ENCODE data around the gene FKBP1B. TPM values are rescaled to one million over a fixed set of nuclear protein-coding genes. Genes with fewer than 3 reads are reported as not detected.

The FKBP1B gene
- total RNA-seq, 1 experiment from 2014 or later, result 58.6 TPM

GRCh38 chr2:24065341-24065740, 15.8 kb downstream of the FKBP1B start (continued):
- TF ChIP-seq ATF2 (CRISPR knock-in tag; IDR thresholded peaks at IDR 0.05; ENCODE audit: borderline replicate concordance, low read depth) (no peak), TP53 (CRISPR knock-in tag; IDR thresholded peaks at IDR 0.05) (no peak), NFATC4 (CRISPR knock-in tag; IDR thresholded peaks at IDR 0.05) (no peak), MXD4 (CRISPR knock-in tag; IDR thresholded peaks at IDR 0.05; ENCODE audit: borderline replicate concordance) (no peak)
- TF ChIP-seq, protein P1, sequence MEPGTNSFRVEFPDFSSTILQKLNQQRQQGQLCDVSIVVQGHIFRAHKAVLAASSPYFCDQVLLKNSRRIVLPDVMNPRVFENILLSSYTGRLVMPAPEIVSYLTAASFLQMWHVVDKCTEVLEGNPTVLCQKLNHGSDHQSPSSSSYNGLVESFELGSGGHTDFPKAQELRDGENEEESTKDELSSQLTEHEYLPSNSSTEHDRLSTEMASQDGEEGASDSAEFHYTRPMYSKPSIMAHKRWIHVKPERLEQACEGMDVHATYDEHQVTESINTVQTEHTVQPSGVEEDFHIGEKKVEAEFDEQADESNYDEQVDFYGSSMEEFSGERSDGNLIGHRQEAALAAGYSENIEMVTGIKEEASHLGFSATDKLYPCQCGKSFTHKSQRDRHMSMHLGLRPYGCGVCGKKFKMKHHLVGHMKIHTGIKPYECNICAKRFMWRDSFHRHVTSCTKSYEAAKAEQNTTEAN (CRISPR knock-in tag; IDR thresholded peaks at IDR 0.05), result no peak

DNA sequence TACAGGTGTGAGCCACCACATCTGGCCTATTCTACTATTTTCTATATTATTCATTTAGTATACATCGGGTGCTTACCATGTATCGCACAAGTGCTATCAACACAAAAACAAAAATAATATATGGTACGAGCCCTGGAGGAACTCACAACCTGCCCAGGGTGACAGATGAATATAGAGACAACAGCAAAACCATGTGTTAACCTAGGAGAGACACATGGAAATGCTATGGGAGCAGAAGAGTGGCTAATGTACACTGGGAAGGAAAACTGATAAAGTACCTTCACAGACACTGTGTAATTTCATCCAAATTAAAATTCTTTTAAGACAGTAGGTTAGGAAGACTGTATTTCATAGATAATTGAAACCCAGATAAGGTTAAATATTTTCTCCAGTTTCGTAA, 22.7 kb downstream of the FKBP1B start:
- no peaks in the 10 kb centered on the region for H3K27me3 Mint-ChIP-seq (ENCODE audit: low read depth)
- no peak overlapping the region for H3K27ac Mint-ChIP-seq
- no peaks in the 10 kb centered on the region for H3K9me3 Mint-ChIP-seq
- DNase-seq (ENCODE audit: low spot score), result no peak
- peaks cover 39% of the 10 kb centered on the region for H3K36me3 Mint-ChIP-seq
- H3K4me1 Mint-ChIP-seq, result peaks cover 12% of the 10 kb centered on the region
- ChIA-PET POLR2A (no interaction called here), CTCF (interaction anchor here (2.2 kb wide), 1 partner anchor 12 kb away, joined by 13 read pairs; the partner anchor contains the start of gene TP53I3)
- H3K4me3 Mint-ChIP-seq, result no peak overlapping the region
- no peak for ATAC-seq
- no peak for TF ChIP-seq FOXK1 (CRISPR knock-in tag; IDR thresholded peaks at IDR 0.05)
- TF ChIP-seq RORB (CRISPR knock-in tag; IDR thresholded peaks at IDR 0.05), result no peak
- TF ChIP-seq, protein P2, sequence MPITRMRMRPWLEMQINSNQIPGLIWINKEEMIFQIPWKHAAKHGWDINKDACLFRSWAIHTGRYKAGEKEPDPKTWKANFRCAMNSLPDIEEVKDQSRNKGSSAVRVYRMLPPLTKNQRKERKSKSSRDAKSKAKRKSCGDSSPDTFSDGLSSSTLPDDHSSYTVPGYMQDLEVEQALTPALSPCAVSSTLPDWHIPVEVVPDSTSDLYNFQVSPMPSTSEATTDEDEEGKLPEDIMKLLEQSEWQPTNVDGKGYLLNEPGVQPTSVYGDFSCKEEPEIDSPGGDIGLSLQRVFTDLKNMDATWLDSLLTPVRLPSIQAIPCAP (CRISPR knock-in tag; IDR thresholded peaks at IDR 0.05), result no peak
- TF ChIP-seq ZNF281 (CRISPR knock-in tag; IDR thresholded peaks at IDR 0.05), result no peak
- TF ChIP-seq, protein P3, sequence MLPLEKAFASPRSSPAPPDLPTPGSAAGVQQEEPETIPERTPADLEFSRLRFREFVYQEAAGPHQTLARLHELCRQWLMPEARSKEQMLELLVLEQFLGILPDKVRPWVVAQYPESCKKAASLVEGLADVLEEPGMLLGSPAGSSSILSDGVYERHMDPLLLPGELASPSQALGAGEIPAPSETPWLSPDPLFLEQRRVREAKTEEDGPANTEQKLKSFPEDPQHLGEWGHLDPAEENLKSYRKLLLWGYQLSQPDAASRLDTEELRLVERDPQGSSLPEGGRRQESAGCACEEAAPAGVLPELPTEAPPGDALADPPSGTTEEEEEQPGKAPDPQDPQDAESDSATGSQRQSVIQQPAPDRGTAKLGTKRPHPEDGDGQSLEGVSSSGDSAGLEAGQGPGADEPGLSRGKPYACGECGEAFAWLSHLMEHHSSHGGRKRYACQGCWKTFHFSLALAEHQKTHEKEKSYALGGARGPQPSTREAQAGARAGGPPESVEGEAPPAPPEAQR (CRISPR knock-in tag; IDR thresholded peaks at IDR 0.05), result no peak
- TF ChIP-seq PRDM15 (CRISPR knock-in tag; IDR thresholded peaks at IDR 0.05), result no peak
- TF ChIP-seq EMX1 (CRISPR knock-in tag; IDR thresholded peaks at IDR 0.05), result no peak
- no peak for TF ChIP-seq GRHL2 (CRISPR knock-in tag; IDR thresholded peaks at IDR 0.05; ENCODE audit: insufficient replicate concordance, severe bottlenecking)
- no peak for TF ChIP-seq ZNF317 (CRISPR knock-in tag; IDR thresholded peaks at IDR 0.05; ENCODE audit: borderline replicate concordance, low read depth)
- no peak for TF ChIP-seq FOXJ3 (CRISPR knock-in tag; IDR thresholded peaks at IDR 0.05; ENCODE audit: borderline replicate concordance)
- no peak for TF ChIP-seq E2F4 (CRISPR knock-in tag; IDR thresholded peaks at IDR 0.05; ENCODE audit: borderline replicate concordance, low read depth)
